ENCODE results near the gene ZBTB7B. TPM values are rescaled to one million over a fixed set of nuclear protein-coding genes. Genes with fewer than 3 reads are reported as not detected.
A peak's percentile ranks its signal among the peaks of the same experiment; 100 is the strongest.

ZBTB7B gene
- total and polyA plus RNA-seq, 9 of the 15 experiments (the other 6 are each of a cell fraction or from before 2014, with no cell fraction given), result 0.04 to 46.5 (median 15.2) TPM

DNA sequence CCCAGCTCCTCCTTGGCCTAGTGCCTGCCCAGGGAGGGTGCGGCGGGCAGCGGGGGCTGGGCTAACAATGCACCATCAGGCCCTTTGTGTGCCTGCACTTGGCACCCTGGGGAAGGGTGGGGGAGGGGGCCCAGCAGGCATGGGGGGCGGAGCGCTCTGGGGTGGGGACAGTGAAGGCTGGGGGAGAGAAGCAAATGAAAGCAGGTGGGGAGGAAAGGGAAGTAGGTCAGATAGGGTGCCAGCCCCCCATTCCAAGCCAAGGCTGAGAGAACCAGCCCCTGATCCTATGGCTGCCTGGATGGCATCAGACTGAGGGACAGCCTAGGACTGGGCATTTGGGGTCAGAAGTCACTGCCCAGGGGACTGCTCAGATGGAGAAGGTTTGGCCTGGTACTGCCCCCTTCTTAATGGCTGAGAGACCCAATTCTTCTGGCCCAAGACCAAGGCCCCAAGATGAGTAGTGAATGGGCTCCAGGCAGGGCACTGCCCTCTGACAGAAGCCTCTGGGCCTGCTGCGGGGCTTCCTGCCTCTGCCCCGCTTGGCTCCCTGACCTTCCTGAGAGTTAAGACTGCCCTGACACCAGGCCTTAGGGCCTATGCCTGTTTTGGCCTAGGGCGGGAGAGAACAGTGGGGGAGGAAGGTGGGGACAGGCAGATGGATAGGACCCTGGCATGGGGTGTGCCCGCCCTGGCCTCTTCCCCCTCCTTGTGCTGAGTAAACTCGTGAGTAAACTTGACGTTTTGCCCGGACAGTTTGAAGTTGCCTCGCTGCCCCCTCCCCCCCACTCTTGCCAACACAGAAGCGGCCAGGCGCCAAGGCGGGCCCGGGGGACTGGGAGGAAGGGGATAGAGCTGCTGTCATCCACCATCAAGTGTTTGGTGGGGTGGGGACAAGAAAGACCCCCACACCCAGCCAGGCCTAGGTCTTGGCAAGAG lies 2.7 kb downstream of the ZBTB7B start:
- Histone ChIP-seq H3K36me3 (ENCODE audit: control insufficient read depth, insufficient read depth, low read length) (peaks cover 47% of the 10 kb centered on the region; the same call in 2 of the 3 replicates), H2AFZ (ENCODE audit: low read depth, low read length) (no peak overlapping the region), H3K79me2 (ENCODE audit: control insufficient read depth, insufficient read depth, low read length) (peaks cover 82% of the 10 kb centered on the region), H3K27me3 (ENCODE audit: control insufficient read depth in 2 of 2, insufficient read depth in 2 of 2, low read length in 2 of 2) (no peaks in the 10 kb centered on the region), H3K9me1 (ENCODE audit: control insufficient read depth, insufficient read depth, low read length) (no peaks in the 10 kb centered on the region), H3K27ac (ENCODE audit: extremely low read depth, low read depth, low read length) (peak overlapping the region; percentile 99), H3K9me3 (replicated peaks; ENCODE audit: control insufficient read depth, insufficient read depth, low read depth, low read length) (no peaks in the 10 kb centered on the region), H3K4me1 (replicated peaks in 1 of 2; ENCODE audit: control insufficient read depth in 2 of 2, insufficient read depth in 2 of 2, low read length in 2 of 2) (peaks cover 58 to 78% of the 10 kb centered on the region in 2 experiments), H3K4me3 (peak overlapping the region; percentile 97; the same call in 1 of the 2 replicates), H4K20me1 (replicated peaks; ENCODE audit: control insufficient read depth, insufficient read depth, low read length) (peaks cover 3% of the 10 kb centered on the region), H3K4me2 (ENCODE audit: insufficient read depth, low read length) (peak overlapping the region; percentile 99), H3K9ac (ENCODE audit: insufficient read depth in 1 of 2, low read depth in 2 of 2, low read length in 2 of 2) (peak overlapping the region; percentile 99; a peak in 3 of 4 replicates)
- DNase-seq (ENCODE audit: extremely low read depth in 1 of 4, low spot score in 3 of 4) (no peak), FAIRE-seq (no peak), ATAC-seq (no peak)
- CTCF ChIA-PET (ENCODE audit: low intra/inter-chr PET ratio), result no interaction called here
- intact Hi-C loops (cut with micrococcal nuclease) (no loop called here), in situ Hi-C loops (cut with MboI) (no loop called here)
- TF ChIP-seq POLR2G (IDR thresholded peaks at IDR 0.05; ENCODE audit: low read depth, low read length) (peak; percentile 52), SUPT5H (IDR thresholded peaks at IDR 0.05) (0 out of 2 replicates have a peak, but pooled peaks have one; percentile 1), HNRNPK (IDR thresholded peaks at IDR 0.05; ENCODE audit: low read depth, low read length, poor library complexity, severe bottlenecking) (no peak), RBFOX2 (IDR thresholded peaks at IDR 0.05; ENCODE audit: low read depth, low read length) (peak; percentile 62)
- TF ChIP-seq, protein P1, sequence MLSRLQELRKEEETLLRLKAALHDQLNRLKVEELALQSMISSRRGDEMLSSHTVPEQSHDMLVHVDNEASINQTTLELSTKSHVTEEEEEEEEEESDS (CRISPR knock-in tag; IDR thresholded peaks at IDR 0.05), result no peak
- TF ChIP-seq, protein P2, sequence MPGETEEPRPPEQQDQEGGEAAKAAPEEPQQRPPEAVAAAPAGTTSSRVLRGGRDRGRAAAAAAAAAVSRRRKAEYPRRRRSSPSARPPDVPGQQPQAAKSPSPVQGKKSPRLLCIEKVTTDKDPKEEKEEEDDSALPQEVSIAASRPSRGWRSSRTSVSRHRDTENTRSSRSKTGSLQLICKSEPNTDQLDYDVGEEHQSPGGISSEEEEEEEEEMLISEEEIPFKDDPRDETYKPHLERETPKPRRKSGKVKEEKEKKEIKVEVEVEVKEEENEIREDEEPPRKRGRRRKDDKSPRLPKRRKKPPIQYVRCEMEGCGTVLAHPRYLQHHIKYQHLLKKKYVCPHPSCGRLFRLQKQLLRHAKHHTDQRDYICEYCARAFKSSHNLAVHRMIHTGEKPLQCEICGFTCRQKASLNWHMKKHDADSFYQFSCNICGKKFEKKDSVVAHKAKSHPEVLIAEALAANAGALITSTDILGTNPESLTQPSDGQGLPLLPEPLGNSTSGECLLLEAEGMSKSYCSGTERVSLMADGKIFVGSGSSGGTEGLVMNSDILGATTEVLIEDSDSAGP (CRISPR knock-in tag; IDR thresholded peaks at IDR 0.05), result no peak
- WGBS (ENCODE audit: insufficient coverage, low coverage, missing lambda C conversion rate), result 95% methylated on average over 4 of the region's 17 CpGs
- BruUV-seq (replicated peaks), result no TSS peak
- POLR2A ChIA-PET, result interaction anchor here (0.7 to 1.2 kb wide), 3 partner anchors 7 to 79 kb away, joined by 3 to 6 read pairs (median 3); no protein-coding TSS in a partner anchor

All from K562 (cell line).